Activated CD4-positive, alpha-beta T cell treated with anti-CD3 and anti-CD28 coated beads, Interleukin-2, amount 50 U/mL, for 16 hours (primary cell): ENCODE measurements around the gene TIGD3.
"Not testable (repeated sequence)": the region's sequence is repeated elsewhere in the genome, so short reads cannot be mapped to it uniquely, and the experiment has no call there.

Experiments used
- DNase-seq: peaks from one replicate; pipeline ENCODE4 v3.0.0-alpha.2; 2020

The TIGD3 gene

GRCh38 chr11:65325435-65325834, 29.1 kb upstream of the TIGD3 start:
- no peak for DNase-seq

- no peak for DNase-seq
Measured at GRCh38 chr11:65327021-65327420, 27.5 kb upstream of the TIGD3 start.

DNA sequence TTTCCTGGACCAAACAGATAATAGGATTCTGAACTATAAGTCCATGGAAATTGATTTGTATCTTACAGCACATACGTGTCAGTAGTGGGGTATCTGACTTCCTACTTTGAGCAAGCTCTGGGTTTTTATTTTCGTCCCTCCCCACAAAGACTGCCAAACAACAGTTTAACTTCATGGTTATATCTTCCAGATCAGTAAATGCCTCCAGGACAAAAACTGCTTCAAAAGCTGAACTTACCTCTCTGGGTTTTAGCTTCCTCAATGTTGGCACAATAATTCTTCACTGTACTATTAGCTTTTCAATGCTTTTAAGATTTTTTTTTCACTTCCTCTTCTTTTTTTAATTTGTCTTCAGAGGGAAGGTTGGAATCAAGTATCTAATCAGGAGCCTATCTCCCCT, 25.1 kb upstream of the TIGD3 start:
- no peak for DNase-seq

GRCh38 chr11:65329944-65330403, 24.6 kb upstream of the TIGD3 start:
- DNase-seq = peak; percentile 87

GRCh38 chr11:65330544-65330943, 24.0 kb upstream of the TIGD3 start:
- DNase-seq = no peak

DNA sequence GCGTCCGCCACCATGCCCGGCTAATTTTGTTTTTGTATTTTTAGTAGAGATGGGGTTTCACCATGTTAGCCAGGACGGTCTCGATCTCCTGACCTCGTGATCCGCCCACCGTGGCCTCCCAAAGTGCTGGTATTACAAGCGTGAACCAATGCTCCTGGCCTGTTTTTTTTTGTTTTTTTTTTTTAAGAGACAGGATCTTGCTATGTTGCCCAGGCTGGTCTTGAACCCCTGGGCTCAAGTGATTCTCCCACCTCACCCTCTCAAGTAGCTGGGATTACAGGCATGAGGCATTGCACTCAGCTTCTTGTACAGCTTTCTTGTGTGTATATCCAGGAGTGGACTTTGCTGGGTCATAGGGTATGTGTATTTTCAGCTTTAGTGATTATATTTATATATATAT, 22.0 kb upstream of the TIGD3 start:
- DNase-seq = not testable (repeated sequence)

DNA sequence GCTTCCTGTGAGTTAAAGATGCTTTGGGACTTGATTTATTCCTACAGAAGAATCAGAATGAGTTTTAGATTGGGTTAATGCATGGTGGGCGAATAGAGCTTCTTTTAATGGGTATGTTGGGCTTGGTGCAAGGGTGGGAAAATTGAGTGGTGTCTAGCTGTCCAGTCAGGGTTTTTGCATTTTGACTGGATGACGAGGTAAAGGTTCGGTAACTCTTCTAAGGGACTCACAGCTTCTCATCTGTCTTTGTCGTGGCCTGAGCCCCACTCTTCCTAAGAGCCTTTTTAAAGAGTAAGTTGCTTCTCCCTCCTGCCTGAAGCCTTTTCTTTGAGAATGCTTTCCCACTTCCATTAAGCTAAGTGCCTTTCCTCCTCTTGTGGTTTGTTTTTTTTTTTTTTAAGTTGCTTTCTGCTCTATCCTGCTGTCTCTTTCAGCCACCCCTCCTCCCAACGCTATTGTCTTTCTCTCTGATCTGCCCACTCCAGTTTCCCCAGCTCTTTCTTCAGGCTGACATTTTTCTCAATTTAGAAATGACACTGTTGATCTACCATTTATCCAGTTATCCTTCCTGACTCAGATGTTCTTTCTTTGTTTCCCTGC, 19.8 kb upstream of the TIGD3 start:
- no peak for DNase-seq

DNA sequence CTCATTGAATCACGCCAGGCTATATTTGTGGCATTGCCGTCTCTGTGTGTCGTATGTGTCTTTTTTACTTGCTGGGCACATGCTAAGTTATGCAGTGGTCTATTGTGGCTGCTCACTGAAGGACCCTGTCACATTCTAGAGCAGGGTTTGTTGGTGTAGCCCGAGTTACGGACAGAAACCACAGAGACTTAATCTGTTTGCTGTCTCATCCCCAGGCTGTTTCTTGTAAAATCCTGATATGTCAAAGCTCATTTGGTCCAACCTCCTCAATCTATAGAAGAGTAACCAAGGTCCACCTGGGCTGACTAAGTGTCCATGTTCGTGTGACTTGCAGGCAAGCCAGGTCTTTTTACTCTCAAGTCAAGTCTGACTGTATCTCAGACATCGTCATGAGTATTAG, 15.9 kb upstream of the TIGD3 start:
- no peak for DNase-seq

DNA sequence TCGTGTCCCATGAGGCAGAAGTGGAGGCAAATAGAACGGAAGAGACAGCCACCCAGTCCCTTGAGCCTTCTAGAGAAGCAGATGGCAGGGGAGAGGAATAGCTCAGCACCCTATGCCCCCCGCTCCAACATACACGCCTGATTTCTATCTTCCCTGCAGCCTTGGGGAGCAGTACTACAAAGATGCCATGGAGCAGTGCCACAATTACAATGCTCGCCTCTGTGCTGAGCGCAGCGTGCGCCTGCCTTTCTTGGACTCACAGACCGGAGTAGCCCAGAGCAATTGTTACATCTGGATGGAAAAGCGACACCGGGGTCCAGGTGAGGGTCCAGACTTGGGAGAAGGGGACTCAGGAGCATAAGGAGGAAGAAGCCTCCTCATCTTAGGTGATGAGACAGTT, 14.3 kb upstream of the TIGD3 start:
- DNase-seq = no peak

DNA sequence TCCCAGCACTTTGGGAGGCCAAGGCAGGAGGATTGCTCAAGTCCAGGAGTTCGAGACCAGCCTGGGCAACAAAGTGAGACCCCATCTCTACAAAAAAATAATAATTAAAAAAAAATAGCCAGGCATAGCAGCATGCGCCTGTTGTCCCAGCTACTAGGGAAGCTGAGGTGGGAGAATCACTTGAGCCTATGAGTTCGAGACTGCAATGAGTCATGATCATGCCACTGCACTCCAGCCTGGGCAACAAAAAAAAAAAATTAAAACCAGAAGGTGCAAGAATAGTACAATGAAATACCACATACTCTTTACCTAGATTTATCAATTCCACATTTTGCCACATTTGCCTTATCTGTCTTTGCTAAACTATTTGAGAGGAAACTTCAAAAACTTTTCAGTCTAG, 12.7 kb upstream of the TIGD3 start:
- DNase-seq = no peak

DNA sequence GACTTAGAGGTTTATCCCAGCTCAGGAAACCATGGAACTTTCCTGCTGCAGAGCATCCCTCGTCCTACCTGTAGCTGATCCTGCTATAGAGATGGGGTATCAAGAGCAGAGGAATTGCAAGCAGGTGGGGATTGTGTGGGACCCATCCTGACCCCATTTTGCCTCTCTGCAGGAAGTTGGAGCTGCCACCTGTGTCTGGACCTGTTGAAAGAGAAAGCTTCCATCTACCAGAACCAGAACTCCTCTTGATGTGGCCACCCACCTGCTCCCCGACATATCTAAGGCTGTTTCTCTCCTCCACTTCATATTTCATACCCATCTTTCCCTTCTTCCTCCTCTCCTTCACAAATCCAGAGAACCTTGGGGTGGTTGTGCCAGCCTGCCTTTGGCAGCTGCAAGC, 3.0 kb upstream of the TIGD3 start:
- DNase-seq = no peak

GRCh38 chr11:65352783-65353182, 1.8 kb upstream of the TIGD3 start:
- DNase-seq = no peak

GRCh38 chr11:65353376-65353775, 1.2 kb upstream of the TIGD3 start:
- DNase-seq = no peak

- DNase-seq = no peak
Measured at GRCh38 chr11:65353900-65354264, 669 bp upstream of the TIGD3 start.

- DNase-seq = peak; percentile 24
Measured at GRCh38 chr11:65355013-65355775, 643 bp downstream of the TIGD3 start.

- DNase-seq = no peak
Measured at GRCh38 chr11:65355776-65356393, 1.3 kb downstream of the TIGD3 start.

- no peak for DNase-seq
Measured at GRCh38 chr11:65356394-65356972, 1.9 kb downstream of the TIGD3 start.

DNA sequence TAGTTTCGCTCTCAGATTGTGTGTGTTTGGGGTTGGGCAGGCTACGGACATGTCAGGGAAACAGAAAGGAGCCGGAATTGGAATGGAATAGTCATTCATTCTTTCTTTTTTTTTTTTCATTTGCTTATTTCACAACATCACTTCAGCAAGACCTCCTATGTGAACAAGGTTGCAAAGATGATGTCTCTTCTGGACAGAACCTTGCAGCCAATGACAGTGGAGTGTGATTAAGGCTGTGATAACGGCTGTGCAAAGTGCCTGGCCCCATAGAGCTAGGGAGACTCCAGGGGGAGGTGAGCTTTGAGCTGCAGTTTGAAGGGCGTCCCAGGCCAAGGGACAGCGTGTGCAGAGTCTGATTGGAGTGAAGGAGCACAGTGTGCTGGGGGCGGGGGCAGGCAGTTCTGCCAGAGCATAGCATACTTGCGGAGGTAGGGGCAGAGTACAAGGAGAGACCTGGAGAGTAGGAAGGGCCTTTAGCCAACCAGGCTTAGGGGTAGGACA, 3.4 kb downstream of the TIGD3 start:
- no peak for DNase-seq

GRCh38 chr11:65362320-65362931, 7.9 kb downstream of the TIGD3 start:
- DNase-seq = peak; percentile 48

DNA sequence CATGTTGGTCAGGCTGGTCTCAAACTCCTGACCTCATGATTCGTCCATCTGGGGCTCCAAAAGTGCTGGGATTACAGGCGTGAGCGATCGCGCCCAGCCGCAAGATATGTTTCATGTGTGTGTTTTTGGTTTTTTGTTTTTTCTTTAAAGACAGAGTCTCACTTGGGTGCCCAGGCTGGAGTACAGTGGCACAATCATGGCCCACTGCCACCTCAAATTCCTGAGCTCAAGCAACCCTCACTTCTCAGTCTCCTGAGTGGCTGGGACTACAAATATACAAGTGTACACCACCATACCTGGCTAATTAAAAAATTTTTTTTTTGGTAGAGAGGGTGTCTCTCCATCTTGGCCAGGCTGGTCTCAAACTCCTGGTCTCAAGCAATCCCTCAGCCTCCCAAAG, 8.4 kb downstream of the TIGD3 start:
- no peak for DNase-seq

GRCh38 chr11:65363770-65364169, 9.2 kb downstream of the TIGD3 start:
- no peak for DNase-seq

GRCh38 chr11:65366340-65366773, 11.8 kb downstream of the TIGD3 start:
- DNase-seq = peak; percentile 54

GRCh38 chr11:65370659-65371049, 16.1 kb downstream of the TIGD3 start:
- DNase-seq = no peak
